ENCODE results near the gene MSI2.

The MSI2 gene

GRCh38 chr17:57544834-57545463, 288.6 kb downstream of the MSI2 start:
- H2BK120ac ChIP-seq (ENCODE audit: insufficient read depth, low read length, poor library complexity), result no peak overlapping the region
- no peaks in the 10 kb centered on the region for H3K79me2 ChIP-seq (ENCODE audit: control insufficient read depth, insufficient read depth, low read length, poor library complexity)
- H3K4me2 ChIP-seq (ENCODE audit: low read length), result no peak overlapping the region
- H3K4me1 ChIP-seq (ENCODE audit: control insufficient read depth in 1 of 2, insufficient read depth in 2 of 2, low read length in 2 of 2), result peaks cover 2 to 10% of the 10 kb centered on the region in 2 experiments
- no peak overlapping the region for H4K12ac ChIP-seq (ENCODE audit: low read depth, low read length)
- H4K8ac ChIP-seq (ENCODE audit: low read depth, low read length), result no peak overlapping the region
- no peak overlapping the region for H2AFZ ChIP-seq (ENCODE audit: insufficient read depth, low read length, poor library complexity)
- no peaks in the 10 kb centered on the region for H3K9me3 ChIP-seq (ENCODE audit: insufficient read depth, low read depth, low read length)
- H3K23ac ChIP-seq (ENCODE audit: low read length), result no peak overlapping the region
- peaks cover 1% of the 10 kb centered on the region for H3K79me1 ChIP-seq (ENCODE audit: low read length)
- no peak overlapping the region for H3K14ac ChIP-seq (ENCODE audit: low read length)
- H2BK5ac ChIP-seq (ENCODE audit: low read depth, low read length, poor library complexity), result no peak overlapping the region
- no peak overlapping the region for H3K9ac ChIP-seq (ENCODE audit: low read length)
- H3K27ac ChIP-seq (ENCODE audit: low read depth, low read length), result no peak overlapping the region
- WGBS (ENCODE audit: extremely low coverage, insufficient coverage, insufficient read length), result no CpG with 5 or more reads among the region's 7 CpGs
- H2BK12ac ChIP-seq (ENCODE audit: low read length), result no peak overlapping the region
- no peak overlapping the region for H2AK5ac ChIP-seq (ENCODE audit: low read length)
- no peak overlapping the region for H4K91ac ChIP-seq (ENCODE audit: low read depth, low read length)
- no peak overlapping the region for H3K4ac ChIP-seq (ENCODE audit: low read depth, low read length)
- no peak overlapping the region for H3K18ac ChIP-seq (ENCODE audit: low read length)
- no peaks in the 10 kb centered on the region for H3K36me3 ChIP-seq (ENCODE audit: control insufficient read depth in 1 of 2, insufficient read depth in 2 of 2, low read length in 2 of 2)
- no peaks in the 10 kb centered on the region for H3K27me3 ChIP-seq (ENCODE audit: insufficient read depth, low read length)
- DNase-seq, result no peak
- H3K4me3 ChIP-seq (ENCODE audit: low read depth, low read length), result no peak overlapping the region

GRCh38 chr17:57545731-57546342, 289.5 kb downstream of the MSI2 start:
- peaks cover 2 to 10% of the 10 kb centered on the region in 2 experiments for H3K4me1 ChIP-seq (ENCODE audit: control insufficient read depth in 1 of 2, insufficient read depth in 2 of 2, low read length in 2 of 2)
- no peak overlapping the region for H3K9ac ChIP-seq (ENCODE audit: low read length)
- H2BK12ac ChIP-seq (ENCODE audit: low read length), result no peak overlapping the region

GRCh38 chr17:57548421-57549410, 292.4 kb downstream of the MSI2 start:
- H2BK120ac ChIP-seq (ENCODE audit: insufficient read depth, low read length, poor library complexity), result no peak overlapping the region
- H3K4me2 ChIP-seq (ENCODE audit: low read length), result no peak overlapping the region
- WGBS (ENCODE audit: extremely low coverage, insufficient coverage, insufficient read length), result no CpG with 5 or more reads among the region's 19 CpGs
- H3K4me3 ChIP-seq (ENCODE audit: low read depth, low read length), result no peak overlapping the region
- no peak overlapping the region for H3K18ac ChIP-seq (ENCODE audit: low read length)
- no peak overlapping the region for H4K12ac ChIP-seq (ENCODE audit: low read depth, low read length)
- no peak overlapping the region for H3K27ac ChIP-seq (ENCODE audit: low read depth, low read length)
- H2AK5ac ChIP-seq (ENCODE audit: low read length), result no peak overlapping the region
- no peak overlapping the region for H2AFZ ChIP-seq (ENCODE audit: insufficient read depth, low read length, poor library complexity)
- H3K79me2 ChIP-seq (ENCODE audit: control insufficient read depth, insufficient read depth, low read length, poor library complexity), result no peaks in the 10 kb centered on the region
- no peak overlapping the region for H2BK12ac ChIP-seq (ENCODE audit: low read length)
- H3K36me3 ChIP-seq (ENCODE audit: control insufficient read depth in 1 of 2, insufficient read depth in 2 of 2, low read length in 2 of 2), result no peaks in the 10 kb centered on the region
- H3K9me3 ChIP-seq (ENCODE audit: insufficient read depth, low read depth, low read length), result no peaks in the 10 kb centered on the region
- no peak overlapping the region for H3K14ac ChIP-seq (ENCODE audit: low read length)
- no peaks in the 10 kb centered on the region for H3K79me1 ChIP-seq (ENCODE audit: low read length)
- no peak overlapping the region for H3K23ac ChIP-seq (ENCODE audit: low read length)
- peaks cover 2 to 6% of the 10 kb centered on the region in 2 experiments for H3K4me1 ChIP-seq (ENCODE audit: control insufficient read depth in 1 of 2, insufficient read depth in 2 of 2, low read length in 2 of 2)
- H3K4ac ChIP-seq (ENCODE audit: low read depth, low read length), result no peak overlapping the region
- H3K27me3 ChIP-seq (ENCODE audit: insufficient read depth, low read length), result no peaks in the 10 kb centered on the region
- H3K9ac ChIP-seq (ENCODE audit: low read length), result no peak overlapping the region
- H4K91ac ChIP-seq (ENCODE audit: low read depth, low read length), result no peak overlapping the region
- no peak overlapping the region for H2BK5ac ChIP-seq (ENCODE audit: low read depth, low read length, poor library complexity)
- H4K8ac ChIP-seq (ENCODE audit: low read depth, low read length), result no peak overlapping the region
- DNase-seq, result no peak

More at GRCh38 chr17:57545731-57546342, 289.5 kb downstream of the MSI2 start:
- Histone ChIP-seq H3K23ac (ENCODE audit: low read length) (no peak overlapping the region), H3K4ac (ENCODE audit: low read depth, low read length) (no peak overlapping the region), H3K79me1 (ENCODE audit: low read length) (no peaks in the 10 kb centered on the region), H2AFZ (ENCODE audit: insufficient read depth, low read length, poor library complexity) (no peak overlapping the region), H4K91ac (ENCODE audit: low read depth, low read length) (no peak overlapping the region), H2AK5ac (ENCODE audit: low read length) (no peak overlapping the region), H4K8ac (ENCODE audit: low read depth, low read length) (no peak overlapping the region), H3K27me3 (ENCODE audit: insufficient read depth, low read length) (no peaks in the 10 kb centered on the region), H3K18ac (ENCODE audit: low read length) (no peak overlapping the region), H3K79me2 (ENCODE audit: control insufficient read depth, insufficient read depth, low read length, poor library complexity) (no peaks in the 10 kb centered on the region), H3K4me2 (ENCODE audit: low read length) (no peak overlapping the region), H4K12ac (ENCODE audit: low read depth, low read length) (no peak overlapping the region), H3K4me3 (ENCODE audit: low read depth, low read length) (no peak overlapping the region), H2BK120ac (ENCODE audit: insufficient read depth, low read length, poor library complexity) (no peak overlapping the region), H3K14ac (ENCODE audit: low read length) (no peak overlapping the region), H3K36me3 (ENCODE audit: control insufficient read depth in 1 of 2, insufficient read depth in 2 of 2, low read length in 2 of 2) (no peaks in the 10 kb centered on the region), H3K9me3 (ENCODE audit: insufficient read depth, low read depth, low read length) (no peaks in the 10 kb centered on the region), H3K27ac (ENCODE audit: low read depth, low read length) (no peak overlapping the region), H2BK5ac (ENCODE audit: low read depth, low read length, poor library complexity) (no peak overlapping the region)
- WGBS (ENCODE audit: extremely low coverage, insufficient coverage, insufficient read length), result no CpG with 5 or more reads among the region's 19 CpGs
- no peak for DNase-seq

GRCh38 chr17:57549468-57549867, 293.1 kb downstream of the MSI2 start:
- no peak overlapping the region for H3K23ac ChIP-seq (ENCODE audit: low read length)
- H3K18ac ChIP-seq (ENCODE audit: low read length), result no peak overlapping the region
- H2BK5ac ChIP-seq (ENCODE audit: low read depth, low read length, poor library complexity), result no peak overlapping the region
- no peak overlapping the region for H3K9ac ChIP-seq (ENCODE audit: low read length)
- no peak overlapping the region for H3K14ac ChIP-seq (ENCODE audit: low read length)
- no peaks in the 10 kb centered on the region for H3K79me1 ChIP-seq (ENCODE audit: low read length)
- H2AFZ ChIP-seq (ENCODE audit: insufficient read depth, low read length, poor library complexity), result no peak overlapping the region
- no peaks in the 10 kb centered on the region for H3K27me3 ChIP-seq (ENCODE audit: insufficient read depth, low read length)
- H3K4me3 ChIP-seq (ENCODE audit: low read depth, low read length), result no peak overlapping the region
- H4K91ac ChIP-seq (ENCODE audit: low read depth, low read length), result no peak overlapping the region
- H3K27ac ChIP-seq (ENCODE audit: low read depth, low read length), result no peak overlapping the region
- no peak overlapping the region for H4K12ac ChIP-seq (ENCODE audit: low read depth, low read length)
- no peak overlapping the region for H4K8ac ChIP-seq (ENCODE audit: low read depth, low read length)
- H2BK120ac ChIP-seq (ENCODE audit: insufficient read depth, low read length, poor library complexity), result no peak overlapping the region
- no peaks in the 10 kb centered on the region for H3K36me3 ChIP-seq (ENCODE audit: control insufficient read depth in 1 of 2, insufficient read depth in 2 of 2, low read length in 2 of 2)
- H3K9me3 ChIP-seq (ENCODE audit: insufficient read depth, low read depth, low read length), result no peaks in the 10 kb centered on the region
- no peak overlapping the region for H2BK12ac ChIP-seq (ENCODE audit: low read length)
- peaks cover 2 to 6% of the 10 kb centered on the region in 2 experiments for H3K4me1 ChIP-seq (ENCODE audit: control insufficient read depth in 1 of 2, insufficient read depth in 2 of 2, low read length in 2 of 2)
- WGBS (ENCODE audit: extremely low coverage, insufficient coverage, insufficient read length), result no CpG with 5 or more reads among the region's 3 CpGs
- DNase-seq, result no peak
- H3K4ac ChIP-seq (ENCODE audit: low read depth, low read length), result no peak overlapping the region
- no peak overlapping the region for H2AK5ac ChIP-seq (ENCODE audit: low read length)
- H3K79me2 ChIP-seq (ENCODE audit: control insufficient read depth, insufficient read depth, low read length, poor library complexity), result no peaks in the 10 kb centered on the region
- H3K4me2 ChIP-seq (ENCODE audit: low read length), result no peak overlapping the region
